A549 (cell line): ENCODE measurements around the gene SNX15. TPM values are rescaled to one million over a fixed set of nuclear protein-coding genes. Genes with fewer than 3 reads are reported as not detected.
"Not testable (repeated sequence)": the region's sequence is repeated elsewhere in the genome, so short reads cannot be mapped to it uniquely, and the experiment has no call there.

Experiments used
- ATAC-seq, 2 experiments: fragments of 200-7000 bp in 1 of 2; fragments of >200 bp in 1 of 2; cut with Nextera tagmentation in 1 of 2; cut with Tn5 transposase in 1 of 2; 3 replicates each; pipeline versions ENCODE4 v1.8.0 to v1.9.1; 2018 to 2020; ENCODE audit warnings: mild to moderate bottlenecking in 1 of 2, moderate library complexity in 1 of 2
- CTCF ChIA-PET: fragments of 300-600 bp; sonication (Branson Sonifier 250); formaldehyde crosslinking; extraction: SDS; loops from one replicate; lab custom pipeline; 2021; ENCODE audit warnings: antibody characterized with exemption, inconsistent platforms; lab: Yijun Ruan, JAX
- POLR2A ChIA-PET: fragments of 350-600 bp; formaldehyde crosslinking; extraction: SDS; loops from one replicate; lab custom pipeline; 2021; ENCODE audit warnings: antibody characterized with exemption, inconsistent platforms; lab: Yijun Ruan, JAX
- DNase-seq, 2 experiments: peaks; one replicate each; pipeline versions ENCODE4 v3.0.0 to v3.0.0-alpha.2; 2011 to 2016; ENCODE audit warnings: low read depth in 1 of 2, low spot score in 1 of 2
- FAIRE-seq: peaks from 2 replicates; lab custom pipeline; 2011; peaks lifted over from hg19 to GRCh38; lab: Jason Lieb, UNC
- H3K27ac ChIP-seq, 2 experiments: fragments of >200 bp; sonication (Bioruptor Twin); formaldehyde crosslinking; 3 replicates each; pipeline ENCODE4 v1.5.1; 2016 to 2017
- H3K4me1 ChIP-seq: fragments of >200 bp; sonication (Bioruptor Twin); formaldehyde crosslinking; 3 replicates; pipeline ENCODE4 v1.6.1; 2016
- H3K4me2 ChIP-seq: fragments of >200 bp; sonication (Bioruptor Twin); formaldehyde crosslinking; 3 replicates; pipeline ENCODE4 v1.6.1; 2016
- H3K4me3 ChIP-seq: fragments of >200 bp; sonication (Bioruptor Twin); formaldehyde crosslinking; 3 replicates; pipeline ENCODE4 v1.5.1; 2016
- H3K9me3 ChIP-seq: fragments of >200 bp; sonication (Bioruptor Twin); formaldehyde crosslinking; 3 replicates; pipeline ENCODE4 v1.6.1; 2016
- BCL3 ChIP-seq: fragments of >200 bp; sonication (Bioruptor Twin); formaldehyde crosslinking; IDR thresholded peaks from 3 replicates; pipeline ENCODE4 v1.6.1; 2016
- BHLHE40 ChIP-seq: IDR thresholded peaks from 2 replicates; pipeline ENCODE4 v1.6.1; 2012; ENCODE audit warnings: low read depth, low read length, inconsistent platforms
- CEBPB ChIP-seq, 2 experiments: fragments of >200 bp in 1 of 2; sonication (Bioruptor Twin) in 1 of 2; formaldehyde crosslinking in 1 of 2; IDR thresholded peaks; 2 replicates each; pipeline ENCODE4 v1.6.1; 2012 to 2016
- EHF ChIP-seq: fragments of 250-450 bp; sonication (Bioruptor Pico); IDR thresholded peaks from 2 replicates; pipeline ENCODE4 v1.5.0; 2020; ENCODE audit warnings: mild to moderate bottlenecking
- FOSB ChIP-seq: fragments of 250-450 bp; sonication (Bioruptor Pico); IDR thresholded peaks from 2 replicates; pipeline ENCODE4 v1.5.0; 2020; ENCODE audit warnings: mild to moderate bottlenecking, moderate library complexity
- FOSL2 ChIP-seq, 2 experiments: fragments of 450-650 bp in 1 of 2; fragments of >200 bp in 1 of 2; sonication (Bioruptor Twin) in 1 of 2; formaldehyde crosslinking; IDR thresholded peaks; 2 replicates each; pipeline versions ENCODE4 v1.5.0 to v1.6.1; 2016 to 2020; ENCODE audit warnings: mild to moderate bottlenecking in 1 of 2, moderate library complexity in 1 of 2
- FOXS1 ChIP-seq: fragments of 250-450 bp; sonication (Bioruptor Pico); IDR thresholded peaks from 2 replicates; pipeline ENCODE4 v1.5.0; 2020; ENCODE audit warnings: mild to moderate bottlenecking, moderate library complexity
- HES2 ChIP-seq: fragments of >200 bp; sonication (Bioruptor Twin); formaldehyde crosslinking; IDR thresholded peaks from 2 replicates; pipeline ENCODE4 v1.6.1; 2016
- HOXA7 ChIP-seq: fragments of 250-450 bp; sonication (Bioruptor Pico); IDR thresholded peaks from 2 replicates; pipeline ENCODE4 v1.5.0; 2020; ENCODE audit warnings: mild to moderate bottlenecking, moderate library complexity
- HOXB13 ChIP-seq: fragments of 250-450 bp; sonication (Bioruptor Pico); IDR thresholded peaks from 2 replicates; pipeline ENCODE4 v1.5.0; 2020; ENCODE audit warnings: low read depth, mild to moderate bottlenecking, moderate library complexity
- KDM1A ChIP-seq: fragments of 200-600 bp; sonication (generic); IDR thresholded peaks from 2 replicates; pipeline ENCODE4 v1.6.1; 2016; ENCODE audit warnings: low read depth, mild to moderate bottlenecking
- KDM5A ChIP-seq: fragments of 200-600 bp; sonication (generic); IDR thresholded peaks from 2 replicates; pipeline ENCODE4 v1.6.1; 2016; ENCODE audit warnings: antibody characterized with exemption, mild to moderate bottlenecking
- MAFK ChIP-seq: fragments of 450-650 bp; IDR thresholded peaks from 2 replicates; pipeline ENCODE4 v1.6.1; 2014; ENCODE audit not compliant: partially characterized antibody
- MYC ChIP-seq: IDR thresholded peaks from 2 replicates; pipeline ENCODE4 v1.6.1; 2012; ENCODE audit warnings: mild to moderate bottlenecking, inconsistent platforms, low read length, improper control_type of control experiment, borderline replicate concordance
- NFE2L2 ChIP-seq: fragments of 150-350 bp; conservative IDR thresholded peaks from 2 replicates; pipeline ENCODE4 v1.6.1; 2014; ENCODE audit warnings: low read length
- POLR2A ChIP-seq: IDR thresholded peaks from 2 replicates; pipeline ENCODE4 v1.6.1; 2012; ENCODE audit warnings: mild to moderate bottlenecking, low read length
- SMC3 ChIP-seq: fragments of >200 bp; sonication (Bioruptor Twin); formaldehyde crosslinking; IDR thresholded peaks from 3 replicates; pipeline ENCODE4 v1.6.1; 2018; ENCODE audit warnings: inconsistent platforms
- USF2 ChIP-seq: fragments of 450-650 bp; IDR thresholded peaks from 2 replicates; pipeline ENCODE4 v1.6.1; 2014; ENCODE audit warnings: antibody characterized with exemption
- WGBS: methylation state at CpG from one replicate; pipeline ENCODE4 v1.1.6; 2017; ENCODE audit errors: missing lambda C conversion rate; 5-methylcytosine and 5-hydroxymethylcytosine counted together
- polyA plus RNA-seq, 4 experiments: library from polyadenylated mRNA; depleted of rRNA in 3 of 4; stranded (reverse); fragments of >200 nt; fragmentation: RNase III in 1 of 4; extraction: RNeasy Plus Mini Kit Qiagen cat#74134 plus additional on column Dnase treatment in 1 of 4; gene quantifications; 2 replicates in 3 of 4; 3 replicates in 1 of 4; pipeline ENCODE4 v1.2.3, GENCODE V29; 2011 to 2017

The SNX15 gene
- polyA plus RNA-seq, 2 of the 4 experiments (the other 2 are of a cell fraction) = 13.4 to 17.0 TPM

GRCh38 chr11:65021509-65021908 is 5.7 kb upstream of the SNX15 start (continued):
- TF ChIP-seq BCL3 (no peak), KDM5A (no peak), FOXS1 (no peak)

- H3K4me2 ChIP-seq, H3K4me3 ChIP-seq, ATAC-seq, H3K4me1 ChIP-seq, DNase-seq, H3K27ac ChIP-seq, FAIRE-seq, H3K9me3 ChIP-seq: not testable (repeated sequence)
- CTCF ChIA-PET = interaction anchor here (7.3 kb wide), 1 partner anchor 9 kb away, joined by 97 read pairs; the partner anchor contains the start of gene ARL2
- POLR2A ChIA-PET = interaction anchor here (0.6 kb wide), 1 partner anchor 13 kb away, joined by 8 read pairs; no protein-coding TSS in a partner anchor
- 77% methylated on average over 8 of the region's 8 CpGs for WGBS
These were observed 3.7 kb upstream of the SNX15 start for GRCh38 chr11:65023502-65023901.

- Histone ChIP-seq H3K4me1 (peaks cover 9% of the 10 kb centered on the region), H3K4me3 (peak overlapping the region; percentile 52), H3K9me3 (no peaks in the 10 kb centered on the region), H3K27ac (peak overlapping the region; percentile 89 to 94), H3K4me2 (peak overlapping the region; percentile 86)
- ChIA-PET CTCF (interaction anchor here (0.5 to 7.3 kb wide), 19 partner anchors 12 to 281 kb away, joined by 3 to 97 read pairs (median 3); partner anchors contain the start of genes ARL2, NAALADL1 and SAC3D1), POLR2A (interaction anchor here (0.6 to 0.7 kb wide), 2 partner anchors 14 to 90 kb away, joined by 4 read pairs; partner anchors contain the start of genes SAC3D1 and ZNHIT2)
- TF ChIP-seq HOXA7 (CRISPR knock-in tag) (no peak), MYC (0 out of 2 replicates have a peak, but pooled peaks have one; percentile 25), KDM1A (peak; percentile 77), CEBPB (IDR thresholded peaks at IDR 0.05) (no peak), SMC3 (no peak), FOSL2 (IDR thresholded peaks at IDR 0.05) (no peak), FOSL2 (CRISPR knock-in tag; IDR thresholded peaks at IDR 0.05) (0 out of 2 replicates have a peak, but pooled peaks have one; percentile 22)
- DNase-seq (no peak), ATAC-seq (peak; percentile 50 to 54), FAIRE-seq (no peak)
- WGBS = 50% methylated on average over 10 of the region's 10 CpGs
These were observed 429 bp upstream of the SNX15 start for GRCh38 chr11:65026810-65027209.

GRCh38 chr11:65032216-65032615 is 5.0 kb downstream of the SNX15 start:
- H3K27ac ChIP-seq = no peak overlapping the region
- TF ChIP-seq BHLHE40 (no peak), FOSB (CRISPR knock-in tag) (no peak), EHF (CRISPR knock-in tag) (no peak), USF2 (no peak), MAFK (no peak), POLR2A (no peak), HES2 (no peak), NFE2L2 (no peak), HOXB13 (CRISPR knock-in tag) (no peak)
- no peaks in the 10 kb centered on the region for H3K9me3 ChIP-seq
- peaks cover 6% of the 10 kb centered on the region; the same call in 2 of the 3 replicates for H3K4me1 ChIP-seq
- DNase-seq (no peak), FAIRE-seq (no peak), ATAC-seq (no peak)
- no peak overlapping the region for H3K4me3 ChIP-seq
- WGBS = 83% methylated on average over 13 of the region's 13 CpGs
- no peak overlapping the region for H3K4me2 ChIP-seq
- ChIA-PET POLR2A (no interaction called here), CTCF (interaction anchor here (1.8 to 8.6 kb wide), 2 partner anchors 19 to 45 kb away, joined by 4 to 60 read pairs; partner anchors contain the start of gene ARL2)
